ENCODE data around the gene NUBPL. TPM values are rescaled to one million over a fixed set of nuclear protein-coding genes. Genes with fewer than 3 reads are reported as not detected.
"Not testable (repeated sequence)": the region's sequence is repeated elsewhere in the genome, so short reads cannot be mapped to it uniquely, and the experiment has no call there.

The NUBPL gene
- total and polyA plus RNA-seq, 7 donors = 5.3 to 15.5 (median 9.2) TPM

DNA sequence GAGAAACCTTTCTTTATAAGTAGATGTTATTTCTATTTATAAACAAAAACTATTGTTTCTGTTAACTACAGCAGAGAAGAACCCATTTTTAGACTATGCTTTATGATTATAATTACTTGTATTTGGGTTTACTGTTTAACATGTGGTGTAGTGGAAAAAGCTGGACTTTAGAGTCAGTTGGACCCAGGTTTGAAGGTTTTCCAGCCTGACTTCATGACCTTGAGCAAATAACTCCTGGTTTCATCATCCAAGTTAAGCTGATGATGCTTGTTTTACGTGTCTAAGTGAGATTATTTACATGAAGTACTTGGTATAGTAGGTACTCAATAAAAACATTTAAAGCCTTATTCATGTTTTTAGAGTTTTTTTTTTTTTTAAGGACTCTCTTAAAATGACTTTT, 294.1 kb downstream of the NUBPL start:
- Histone ChIP-seq H3K4me3 (no peak overlapping the region), H3K36me3 (peaks cover 0 to 4% (median 0%) of the 10 kb centered on the region in 4 donors), H3K9me3 (no peaks in the 10 kb centered on the region), H3K4me1 (no peaks in the 10 kb centered on the region), H3K27ac (no peak overlapping the region), H3K27me3 (no peaks in the 10 kb centered on the region)
- 68 to 93% methylated on average over 1 of the region's 1 CpG for WGBS, 2 donors
- intact Hi-C loops (cut with DNase I) = no loop called here
- TF ChIP-seq POLR2AphosphoS5 (IDR thresholded peaks at IDR 0.05) (no peak), POLR2A (IDR thresholded peaks at IDR 0.05) (no peak), EP300 (IDR thresholded peaks at IDR 0.05) (no peak), CTCF (IDR thresholded peaks at IDR 0.05) (no peak)
- DNase-seq = no peak

GRCh38 chr14:31856003-31856402, 294.8 kb downstream of the NUBPL start:
- H3K27me3 ChIP-seq; H3K27ac ChIP-seq; H3K9me3 ChIP-seq; DNase-seq; intact Hi-C loops (cut with DNase I); H3K36me3 ChIP-seq; H3K4me1 ChIP-seq; H3K4me3 ChIP-seq: not testable (repeated sequence)
- 94% methylated on average over 2 of the region's 2 CpGs for WGBS, 2 donors

GRCh38 chr14:31858868-31859267, 297.7 kb downstream of the NUBPL start:
- WGBS, 2 donors = 89 to 91% methylated on average over 1 of the region's 1 CpG
- Histone ChIP-seq H3K27ac (no peak overlapping the region), H3K27me3 (no peaks in the 10 kb centered on the region), H3K36me3 (no peaks in the 10 kb centered on the region), H3K4me1 (no peaks in the 10 kb centered on the region), H3K4me3 (no peak overlapping the region), H3K9me3 (no peaks in the 10 kb centered on the region)
- intact Hi-C loops (cut with DNase I) = no loop called here
- no peak for DNase-seq
- TF ChIP-seq POLR2A (IDR thresholded peaks at IDR 0.05) (no peak), CTCF (IDR thresholded peaks at IDR 0.05) (no peak), EP300 (IDR thresholded peaks at IDR 0.05) (no peak), POLR2AphosphoS5 (IDR thresholded peaks at IDR 0.05) (no peak)

- no peak for TF ChIP-seq EP300 (IDR thresholded peaks at IDR 0.05)
- TF ChIP-seq POLR2AphosphoS5 (IDR thresholded peaks at IDR 0.05) = no peak
- no peak for TF ChIP-seq CTCF (IDR thresholded peaks at IDR 0.05)
- TF ChIP-seq POLR2A (IDR thresholded peaks at IDR 0.05) = no peak
- intact Hi-C loops (cut with DNase I) = no loop called here
- no peaks in the 10 kb centered on the region for H3K4me1 ChIP-seq
- no peak overlapping the region for H3K27ac ChIP-seq
- no peaks in the 10 kb centered on the region for H3K9me3 ChIP-seq
- no peak for DNase-seq
- 92 to 93% methylated on average over 13 of the region's 13 CpGs for WGBS, 2 donors
- no peaks in the 10 kb centered on the region for H3K27me3 ChIP-seq
- H3K4me3 ChIP-seq = no peak overlapping the region
- H3K36me3 ChIP-seq = no peaks in the 10 kb centered on the region
Observed at GRCh38 chr14:31864937-31865855, 304.0 kb downstream of the NUBPL start.

GRCh38 chr14:31867570-31867969, 306.4 kb downstream of the NUBPL start:
- Histone ChIP-seq H3K4me1 (no peaks in the 10 kb centered on the region), H3K4me3 (no peak overlapping the region), H3K27me3 (no peaks in the 10 kb centered on the region), H3K27ac (no peak overlapping the region), H3K36me3 (no peaks in the 10 kb centered on the region), H3K9me3 (no peaks in the 10 kb centered on the region)
- DNase-seq = no peak
- TF ChIP-seq POLR2A (IDR thresholded peaks at IDR 0.05) = no peak
- intact Hi-C loops (cut with DNase I) = no loop called here

DNA sequence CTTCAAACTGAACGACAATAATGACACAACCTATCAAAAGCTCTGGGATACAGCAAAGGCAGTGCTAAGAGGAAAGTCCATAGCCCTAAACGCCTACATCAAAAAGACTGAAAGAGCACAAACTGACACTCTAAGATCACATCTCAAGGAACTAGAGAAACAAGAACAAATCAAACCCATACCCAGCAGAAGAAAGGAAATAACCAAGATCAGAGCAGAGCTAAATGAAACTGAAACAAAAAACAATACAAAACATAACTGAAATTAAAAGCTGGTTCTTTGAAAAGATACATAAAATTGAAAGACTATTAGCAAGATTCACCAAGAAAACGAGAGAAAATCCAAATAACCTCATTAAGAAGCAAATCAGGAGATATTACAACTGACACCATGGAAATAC, 306.9 kb downstream of the NUBPL start:
- DNase-seq; H3K4me1 ChIP-seq; H3K27ac ChIP-seq; H3K4me3 ChIP-seq; H3K9me3 ChIP-seq; intact Hi-C loops (cut with DNase I); H3K36me3 ChIP-seq; H3K27me3 ChIP-seq: not testable (repeated sequence)
- 85 to 91% methylated on average over 3 of the region's 3 CpGs for WGBS, 2 donors

Measured in sigmoid colon (tissue), 7 donors.